ENCODE data around the gene SSBP4. TPM values are rescaled to one million over a fixed set of nuclear protein-coding genes. Genes with fewer than 3 reads are reported as not detected.

SSBP4 gene
- total and polyA plus RNA-seq, 9 of the 15 experiments (the other 6 are each of a cell fraction or from before 2014, with no cell fraction given): 1.1 to 189 (median 39.0) TPM

DNA sequence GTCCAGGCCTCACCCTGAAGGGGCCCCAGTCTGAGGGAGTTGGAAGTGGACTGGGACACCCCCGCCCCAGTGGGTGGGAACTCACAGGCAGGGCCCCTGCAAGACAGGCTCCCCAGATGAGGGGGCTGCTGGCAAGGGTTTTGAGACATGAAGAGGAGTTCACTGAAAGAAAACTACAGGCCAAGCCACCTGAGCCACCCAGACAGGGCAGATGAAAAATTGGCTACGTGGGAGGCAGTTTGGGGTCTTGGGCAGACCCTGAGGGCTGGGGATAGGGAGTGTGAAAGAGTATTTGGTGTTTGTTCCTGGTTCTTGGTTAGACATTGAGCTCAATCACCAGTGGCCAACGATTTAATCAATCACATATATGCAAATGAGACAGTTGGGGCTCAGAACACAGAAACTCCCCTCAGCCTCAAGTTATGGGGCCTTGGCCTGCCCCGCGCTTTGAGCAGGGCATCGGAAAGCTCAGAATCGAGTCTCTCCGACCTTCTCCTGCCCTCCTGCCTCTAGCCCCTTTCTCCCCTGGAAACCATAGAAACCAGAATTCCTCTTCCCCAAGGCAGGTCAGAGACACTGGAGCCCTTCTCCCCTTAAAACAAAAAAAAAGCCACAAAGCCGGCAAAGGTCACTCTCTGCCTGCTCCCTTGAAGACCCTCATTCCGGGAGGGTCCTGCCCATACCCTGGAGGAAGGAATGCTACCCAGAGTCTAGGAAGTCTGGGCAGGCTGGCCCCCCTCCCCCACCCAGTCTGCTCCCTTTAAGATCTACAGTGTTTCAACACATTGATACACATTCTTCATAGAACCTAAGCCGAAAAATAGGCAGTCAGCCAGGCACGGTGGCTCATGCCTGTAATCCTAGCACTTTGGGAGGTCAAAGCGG is 20.1 kb downstream of the SSBP4 start (continued):
- no peak for TF ChIP-seq KAT2B (IDR thresholded peaks at IDR 0.05; ENCODE audit: low read depth, low read length)
- no peak for TF ChIP-seq PPARD (CRISPR knock-in tag; IDR thresholded peaks at IDR 0.05)
- TF ChIP-seq JUND (IDR thresholded peaks at IDR 0.05; ENCODE audit: borderline replicate concordance, low read depth, low read length): no peak
- TF ChIP-seq JUND (tag; IDR thresholded peaks at IDR 0.05; ENCODE audit: borderline replicate concordance, low read depth, low read length): no peak
- TF ChIP-seq, protein P1, sequence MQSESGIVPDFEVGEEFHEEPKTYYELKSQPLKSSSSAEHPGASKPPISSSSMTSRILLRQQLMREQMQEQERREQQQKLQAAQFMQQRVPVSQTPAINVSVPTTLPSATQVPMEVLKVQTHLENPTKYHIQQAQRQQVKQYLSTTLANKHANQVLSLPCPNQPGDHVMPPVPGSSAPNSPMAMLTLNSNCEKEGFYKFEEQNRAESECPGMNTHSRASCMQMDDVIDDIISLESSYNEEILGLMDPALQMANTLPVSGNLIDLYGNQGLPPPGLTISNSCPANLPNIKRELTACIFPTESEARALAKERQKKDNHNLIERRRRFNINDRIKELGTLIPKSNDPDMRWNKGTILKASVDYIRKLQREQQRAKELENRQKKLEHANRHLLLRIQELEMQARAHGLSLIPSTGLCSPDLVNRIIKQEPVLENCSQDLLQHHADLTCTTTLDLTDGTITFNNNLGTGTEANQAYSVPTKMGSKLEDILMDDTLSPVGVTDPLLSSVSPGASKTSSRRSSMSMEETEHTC (IDR thresholded peaks at IDR 0.05): no peak
- TF ChIP-seq, protein P2, sequence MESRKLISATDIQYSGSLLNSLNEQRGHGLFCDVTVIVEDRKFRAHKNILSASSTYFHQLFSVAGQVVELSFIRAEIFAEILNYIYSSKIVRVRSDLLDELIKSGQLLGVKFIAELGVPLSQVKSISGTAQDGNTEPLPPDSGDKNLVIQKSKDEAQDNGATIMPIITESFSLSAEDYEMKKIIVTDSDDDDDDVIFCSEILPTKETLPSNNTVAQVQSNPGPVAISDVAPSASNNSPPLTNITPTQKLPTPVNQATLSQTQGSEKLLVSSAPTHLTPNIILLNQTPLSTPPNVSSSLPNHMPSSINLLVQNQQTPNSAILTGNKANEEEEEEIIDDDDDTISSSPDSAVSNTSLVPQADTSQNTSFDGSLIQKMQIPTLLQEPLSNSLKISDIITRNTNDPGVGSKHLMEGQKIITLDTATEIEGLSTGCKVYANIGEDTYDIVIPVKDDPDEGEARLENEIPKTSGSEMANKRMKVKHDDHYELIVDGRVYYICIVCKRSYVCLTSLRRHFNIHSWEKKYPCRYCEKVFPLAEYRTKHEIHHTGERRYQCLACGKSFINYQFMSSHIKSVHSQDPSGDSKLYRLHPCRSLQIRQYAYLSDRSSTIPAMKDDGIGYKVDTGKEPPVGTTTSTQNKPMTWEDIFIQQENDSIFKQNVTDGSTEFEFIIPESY (CRISPR knock-in tag; IDR thresholded peaks at IDR 0.05): no peak
- no peak for TF ChIP-seq SOX6 (IDR thresholded peaks at IDR 0.05)
- TF ChIP-seq CBX2 (IDR thresholded peaks at IDR 0.05; ENCODE audit: insufficient read depth, low read length, poor library complexity, severe bottlenecking): no peak
- no peak for TF ChIP-seq SLC30A9 (CRISPR knock-in tag; IDR thresholded peaks at IDR 0.05)
- TF ChIP-seq HIVEP1 (CRISPR knock-in tag; IDR thresholded peaks at IDR 0.05): no peak
- TF ChIP-seq, protein P3, sequence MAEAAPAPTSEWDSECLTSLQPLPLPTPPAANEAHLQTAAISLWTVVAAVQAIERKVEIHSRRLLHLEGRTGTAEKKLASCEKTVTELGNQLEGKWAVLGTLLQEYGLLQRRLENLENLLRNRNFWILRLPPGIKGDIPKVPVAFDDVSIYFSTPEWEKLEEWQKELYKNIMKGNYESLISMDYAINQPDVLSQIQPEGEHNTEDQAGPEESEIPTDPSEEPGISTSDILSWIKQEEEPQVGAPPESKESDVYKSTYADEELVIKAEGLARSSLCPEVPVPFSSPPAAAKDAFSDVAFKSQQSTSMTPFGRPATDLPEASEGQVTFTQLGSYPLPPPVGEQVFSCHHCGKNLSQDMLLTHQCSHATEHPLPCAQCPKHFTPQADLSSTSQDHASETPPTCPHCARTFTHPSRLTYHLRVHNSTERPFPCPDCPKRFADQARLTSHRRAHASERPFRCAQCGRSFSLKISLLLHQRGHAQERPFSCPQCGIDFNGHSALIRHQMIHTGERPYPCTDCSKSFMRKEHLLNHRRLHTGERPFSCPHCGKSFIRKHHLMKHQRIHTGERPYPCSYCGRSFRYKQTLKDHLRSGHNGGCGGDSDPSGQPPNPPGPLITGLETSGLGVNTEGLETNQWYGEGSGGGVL (CRISPR knock-in tag; IDR thresholded peaks at IDR 0.05): no peak
- TF ChIP-seq TRIM24 (IDR thresholded peaks at IDR 0.05): 0 out of 4 replicates have a peak, but pooled peaks of 1 of the 2 experiments have one; percentile 9
- TF ChIP-seq JUNB (CRISPR knock-in tag; conservative IDR thresholded peaks at IDR 0.05): no peak
- TF ChIP-seq ETS2 (tag; IDR thresholded peaks at IDR 0.05; ENCODE audit: borderline replicate concordance, poor library complexity, severe bottlenecking): no peak
- no peak for TF ChIP-seq MCM5 (IDR thresholded peaks at IDR 0.05; ENCODE audit: low read depth)
- TF ChIP-seq CBX1 (IDR thresholded peaks at IDR 0.05; ENCODE audit: low read depth): no peak; the same call in 1 of the 2 replicates
- TF ChIP-seq POLR3G (IDR thresholded peaks at IDR 0.05; ENCODE audit: extremely low read depth, insufficient read length, insufficient replicate concordance): no peak
- TF ChIP-seq PML (IDR thresholded peaks at IDR 0.05; ENCODE audit: low read length): no peak
- peak; percentile 55 for TF ChIP-seq MEIS2 (IDR thresholded peaks at IDR 0.05; ENCODE audit: partially characterized antibody)
- no peak; the same call in 1 of the 2 replicates for TF ChIP-seq ZNF263 (CRISPR knock-in tag; IDR thresholded peaks at IDR 0.05; ENCODE audit: borderline replicate concordance)
- TF ChIP-seq PURB (CRISPR knock-in tag; IDR thresholded peaks at IDR 0.05; ENCODE audit: low read depth): no peak
- TF ChIP-seq ZNF23 (CRISPR knock-in tag; IDR thresholded peaks at IDR 0.05): no peak
- no peak for TF ChIP-seq ARID1B (IDR thresholded peaks at IDR 0.05)

Data from K562 (cell line).